LoVo (cell line): ENCODE measurements around the gene MYZAP.
"Not testable (repeated sequence)": the region's sequence is repeated elsewhere in the genome, so short reads cannot be mapped to it uniquely, and the experiment has no call there.

Experiments used
- DNase-seq: peaks from one replicate; pipeline ENCODE4 v3.0.0-alpha.2; 2016; ENCODE audit warnings: low spot score

MYZAP gene

DNA sequence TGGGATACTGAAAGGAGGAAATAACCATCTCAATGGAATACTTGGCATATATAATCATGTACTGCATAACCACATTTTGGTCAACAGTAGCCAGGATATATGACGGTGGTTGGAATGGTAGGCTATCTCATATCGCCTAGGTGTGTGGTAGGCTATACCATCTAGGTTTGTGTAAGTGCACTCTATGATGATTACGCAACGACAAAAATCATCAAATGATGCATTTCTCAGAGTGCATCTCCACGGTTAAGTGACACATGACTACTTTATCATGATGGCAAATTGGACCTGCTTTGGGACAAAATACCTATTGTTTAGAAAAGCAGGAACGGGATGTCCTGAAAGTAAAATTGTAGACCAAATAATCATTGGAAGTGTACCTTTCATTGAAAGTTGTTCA is 2.8 kb downstream of the MYZAP start:
- no peak for DNase-seq

DNA sequence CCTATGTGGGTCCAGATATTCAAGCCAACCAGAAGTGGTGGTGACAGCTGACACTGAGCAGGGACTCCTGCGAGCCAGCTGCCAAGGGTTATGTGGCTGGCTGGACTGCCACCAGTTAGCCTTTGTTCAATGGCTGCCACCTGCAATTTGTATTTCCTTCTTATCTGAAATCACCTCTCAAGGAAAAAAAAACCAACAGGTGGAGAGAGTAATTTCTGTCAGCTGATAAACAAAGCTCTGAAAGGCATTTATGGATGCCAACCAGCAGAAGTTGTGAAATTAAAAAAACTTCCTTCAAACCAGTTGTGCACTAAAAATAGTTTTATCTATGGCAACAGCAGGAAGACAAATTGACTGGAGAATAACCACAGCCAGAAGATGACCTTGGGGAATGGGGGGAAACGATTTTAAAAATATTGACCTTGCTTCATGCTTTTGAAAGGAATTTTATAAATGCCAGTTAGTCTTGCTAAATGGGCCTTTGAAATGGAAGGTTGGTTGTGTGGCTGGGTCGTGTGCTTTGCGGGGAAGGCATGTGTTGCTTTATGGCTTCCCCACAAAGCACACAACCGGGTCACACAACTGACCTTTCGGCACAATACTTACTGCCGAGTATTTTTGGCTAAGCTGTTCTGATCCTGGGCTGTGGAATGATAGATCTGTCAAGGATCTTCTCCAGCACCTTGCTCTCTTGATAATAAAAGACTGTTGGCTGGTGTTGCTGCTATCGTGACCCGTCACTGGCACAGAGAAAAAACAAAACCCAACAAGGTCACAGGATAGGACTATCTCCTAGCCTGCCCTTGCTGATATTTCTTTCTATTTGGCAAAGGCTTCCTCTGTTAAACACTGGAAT is 3.5 kb downstream of the MYZAP start:
- no peak for DNase-seq

DNA sequence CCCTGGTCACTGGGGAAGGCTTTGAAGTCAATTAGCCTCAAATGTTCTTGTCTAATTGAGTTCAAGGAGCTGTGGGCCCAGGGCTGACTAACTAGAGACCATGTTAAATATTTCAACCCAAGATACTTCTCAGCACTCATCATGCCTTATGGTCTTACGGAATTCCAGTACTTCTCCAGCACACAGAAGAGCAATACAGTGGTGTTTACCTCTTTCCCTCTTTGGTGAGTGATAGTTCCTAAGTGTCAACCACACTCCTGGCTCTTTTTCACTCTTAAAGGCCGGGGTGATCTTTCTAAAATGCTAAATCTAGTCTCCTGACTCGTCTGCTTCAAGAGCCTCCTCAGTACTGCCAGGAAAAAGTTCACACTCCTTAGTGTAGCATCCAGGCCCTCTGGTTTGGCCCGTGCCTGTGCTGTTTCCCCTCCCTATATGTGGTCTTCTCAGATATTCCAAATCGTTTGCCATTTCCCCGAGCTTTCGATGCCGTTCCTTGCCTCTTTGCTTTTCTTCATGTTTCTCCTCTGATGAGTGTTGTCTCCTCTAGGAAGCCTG is 4.7 kb downstream of the MYZAP start:
- no peak for DNase-seq

- DNase-seq, result peak; percentile 36
These were observed 5.3 kb downstream of the MYZAP start for GRCh38 chr15:57596978-57597377.

- no peak for DNase-seq
These were observed 5.7 kb downstream of the MYZAP start for GRCh38 chr15:57597431-57597830.

DNA sequence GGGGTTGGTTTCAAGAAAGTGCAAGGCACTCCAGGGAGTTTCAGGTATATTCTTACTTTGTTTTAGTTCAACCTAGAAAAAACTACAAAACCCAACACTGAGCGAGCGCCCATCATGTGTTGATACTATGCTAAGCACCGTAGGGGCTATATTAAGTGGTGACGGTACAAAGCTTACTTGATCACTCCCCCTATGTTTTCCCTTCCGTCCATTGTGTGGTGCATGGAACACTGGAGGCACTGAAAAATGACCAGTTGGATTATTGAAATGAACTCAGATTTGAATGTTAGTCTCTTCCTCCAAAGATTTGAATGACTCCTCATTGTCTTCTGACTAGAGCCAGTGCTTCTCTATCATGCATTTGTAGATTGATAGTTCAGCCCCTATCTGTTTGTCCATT is 6.6 kb downstream of the MYZAP start:
- no peak for DNase-seq

DNA sequence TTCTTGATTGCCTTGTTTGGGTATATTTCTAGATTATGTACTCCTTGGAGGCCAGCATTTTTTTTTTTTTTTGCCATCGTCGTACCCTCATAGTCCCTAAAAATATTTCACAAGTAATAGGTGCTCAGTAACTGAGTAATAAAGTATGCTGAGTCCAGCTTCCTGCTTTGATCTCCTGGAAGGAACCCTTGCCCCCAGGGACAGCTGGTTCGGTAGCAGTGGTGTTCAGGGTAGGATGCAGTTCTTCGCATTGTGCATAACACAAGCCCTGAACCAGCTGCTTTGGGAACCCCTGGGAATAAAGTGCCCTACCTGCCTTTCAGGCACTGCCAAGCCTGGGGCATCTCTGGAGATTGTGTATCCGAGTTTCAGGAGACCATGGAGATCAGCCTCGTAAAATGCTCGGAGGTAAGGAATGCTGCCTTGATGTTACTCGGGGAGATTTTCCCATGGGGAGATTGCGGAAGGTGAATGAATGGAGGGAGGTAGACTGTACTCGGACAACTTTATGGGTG is 7.6 kb downstream of the MYZAP start:
- no peak for DNase-seq

DNA sequence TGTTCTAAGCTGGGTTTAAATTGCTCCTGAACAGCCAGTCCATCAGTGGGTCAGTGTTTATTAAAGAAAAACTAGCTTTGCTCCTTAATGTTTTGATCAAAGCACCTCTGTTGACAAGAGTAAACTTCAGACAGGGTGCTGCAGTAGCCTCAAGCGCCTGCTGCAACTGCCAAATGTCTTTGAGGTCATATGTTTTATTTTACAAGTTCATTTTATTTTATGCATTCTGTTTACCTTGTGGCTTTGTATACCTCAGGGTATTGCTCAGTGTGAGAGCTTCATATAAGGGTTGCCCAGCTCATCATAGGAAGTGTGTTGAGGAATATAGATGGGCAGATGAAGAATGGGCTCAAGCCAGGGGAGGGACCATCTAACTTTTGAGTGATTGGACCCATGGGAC is 8.5 kb downstream of the MYZAP start:
- DNase-seq, result no peak

DNA sequence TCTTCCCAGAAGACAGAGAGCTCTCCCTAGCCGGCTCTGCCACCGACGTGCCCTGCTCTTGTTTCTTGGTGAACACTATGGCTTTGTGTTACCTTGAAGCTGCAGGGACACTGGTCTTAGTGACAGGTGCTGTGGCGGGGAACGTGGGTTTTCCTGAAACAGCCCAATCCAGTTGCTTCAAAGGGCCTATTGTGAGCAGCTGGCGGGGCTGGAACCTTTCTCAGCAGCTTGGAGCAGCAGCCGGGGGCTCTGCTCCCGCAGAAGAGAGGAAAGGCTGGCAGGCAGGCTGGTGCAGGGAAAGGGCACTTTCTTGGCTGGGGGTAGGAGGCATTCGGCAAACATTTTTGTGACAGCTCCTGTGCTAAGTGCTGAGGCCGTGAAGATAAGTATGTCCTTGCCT is 12.8 kb downstream of the MYZAP start:
- DNase-seq, result no peak

DNA sequence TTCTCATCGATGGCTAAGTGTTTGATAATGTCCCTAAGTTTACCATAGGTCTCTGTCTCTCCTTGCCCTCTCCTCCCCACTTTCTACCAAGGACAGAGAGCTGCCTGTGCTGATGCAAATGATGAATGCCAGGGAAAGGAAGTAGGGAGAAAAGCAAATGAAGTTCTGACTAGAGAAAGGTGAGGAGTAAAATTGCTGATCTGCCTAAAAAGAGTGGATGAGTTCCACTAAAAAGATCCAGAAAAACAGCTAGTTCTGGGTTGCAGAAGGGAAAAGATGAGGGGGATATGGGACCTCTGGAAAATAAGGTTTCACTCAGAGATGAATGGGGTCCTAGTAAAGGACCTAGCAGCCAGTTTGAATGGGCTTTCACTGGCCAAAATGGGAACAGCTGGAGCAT is 13.8 kb downstream of the MYZAP start:
- no peak for DNase-seq

DNA sequence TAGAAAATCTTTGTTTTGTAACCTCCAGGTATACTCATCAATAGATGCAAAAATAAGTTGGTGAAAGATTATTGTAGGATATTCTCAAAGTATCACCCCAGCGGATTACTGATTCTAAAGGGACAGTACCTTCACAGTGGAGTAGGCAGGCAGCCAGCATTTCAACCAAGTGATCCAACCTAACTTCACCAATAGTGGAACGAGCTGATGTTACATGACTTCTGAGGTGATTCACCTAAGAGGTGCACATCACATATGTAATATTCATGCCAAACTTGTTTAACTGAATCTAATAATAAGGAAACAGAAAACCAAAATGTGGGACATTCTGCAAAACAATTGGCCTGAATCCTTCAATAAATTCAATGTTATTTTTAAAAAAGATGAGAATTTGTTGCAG is 14.3 kb downstream of the MYZAP start:
- DNase-seq, result no peak

DNA sequence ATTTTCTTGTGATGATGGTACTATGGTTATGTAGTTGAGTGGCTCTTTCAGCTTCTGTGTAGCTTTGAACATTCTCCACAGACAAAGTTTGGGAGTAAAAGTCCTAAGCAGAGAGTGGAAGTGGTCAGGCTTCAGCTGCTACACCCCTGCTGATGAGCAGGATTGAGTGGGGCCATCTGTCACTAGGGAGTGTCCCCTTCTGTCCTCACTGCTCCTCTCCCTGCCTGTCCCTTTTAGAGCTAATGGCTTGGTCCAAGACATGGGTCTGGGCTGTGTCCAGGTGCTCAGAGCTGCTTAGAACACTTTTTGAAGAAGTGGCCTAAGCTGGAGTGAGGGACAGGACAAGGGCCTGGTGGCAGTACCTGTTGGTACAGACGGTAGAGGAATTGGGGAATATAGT is 15.1 kb downstream of the MYZAP start:
- DNase-seq, result no peak

GRCh38 chr15:57607570-57608000 is 15.9 kb downstream of the MYZAP start:
- peak; percentile 97 for DNase-seq

- DNase-seq, result peak; percentile 96
These were observed 18.3 kb downstream of the MYZAP start for GRCh38 chr15:57609805-57610529.

- no peak for DNase-seq
These were observed 19.4 kb downstream of the MYZAP start for GRCh38 chr15:57611123-57611522.

DNA sequence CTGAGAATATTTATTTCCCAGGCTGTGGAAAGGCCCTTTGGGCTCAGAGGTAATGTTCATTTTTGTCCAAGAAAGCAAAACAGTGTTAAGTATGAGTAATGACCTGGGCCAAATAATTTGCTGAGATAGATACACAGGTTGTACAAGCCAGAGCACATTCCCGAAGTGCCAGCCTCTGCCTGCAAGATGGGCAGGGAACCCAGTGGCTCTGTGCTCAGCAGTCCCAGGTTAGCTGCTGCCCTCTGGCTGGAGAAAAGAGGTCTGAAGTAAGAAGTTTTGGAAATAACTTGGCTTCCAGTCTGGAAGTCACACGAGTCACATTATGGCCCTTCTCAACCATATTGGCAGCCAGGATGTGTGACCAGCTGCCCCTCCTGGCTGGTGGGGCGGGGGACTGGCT is 20.2 kb downstream of the MYZAP start:
- DNase-seq, result peak; percentile 65

GRCh38 chr15:57614241-57614640 is 22.5 kb downstream of the MYZAP start:
- no peak for DNase-seq

DNA sequence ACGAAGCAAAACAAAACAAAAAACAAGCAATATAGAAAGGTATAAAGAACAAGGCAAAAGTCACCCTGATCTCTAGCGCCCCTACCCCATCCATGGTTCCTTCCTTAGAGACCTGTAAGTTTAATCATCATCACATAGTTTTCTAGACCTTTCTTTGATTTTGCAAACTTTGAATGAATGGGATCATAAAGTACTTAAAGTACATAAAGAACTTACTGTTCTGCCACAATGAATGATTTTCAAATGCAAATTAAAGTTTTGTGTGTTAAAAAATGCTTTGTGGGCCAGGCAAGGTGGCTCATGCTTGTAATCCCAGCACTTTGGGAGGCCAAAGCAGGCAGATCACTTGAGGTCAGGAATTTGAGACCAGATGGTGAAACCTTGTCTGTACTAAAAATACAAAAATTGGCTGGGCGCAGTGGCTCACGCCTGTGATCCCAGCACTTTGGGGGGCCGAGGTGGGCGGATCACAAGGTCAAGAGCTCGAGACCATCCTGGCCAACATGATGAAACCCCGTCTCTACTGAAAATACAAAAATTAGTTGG is 24.3 kb downstream of the MYZAP start:
- not testable (repeated sequence) for DNase-seq

DNA sequence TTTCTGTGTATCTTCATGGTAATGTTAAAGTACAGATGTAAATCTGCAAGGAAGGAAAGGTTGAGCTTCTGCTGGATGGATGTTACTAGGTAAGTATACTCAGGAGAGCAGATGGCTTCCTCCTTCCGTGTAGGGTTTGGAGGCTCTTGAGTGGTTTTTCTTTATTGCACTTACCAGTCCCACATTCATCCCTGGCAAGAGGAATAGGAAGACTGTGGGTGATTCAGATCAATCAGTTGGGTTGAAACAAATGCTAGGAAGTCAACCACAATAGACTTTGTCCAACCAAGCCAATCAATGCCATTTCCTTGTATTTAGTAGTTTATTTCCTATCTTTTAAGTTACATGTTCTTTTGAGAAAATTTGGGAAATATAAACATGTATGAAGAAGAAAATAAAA is 26.6 kb downstream of the MYZAP start:
- DNase-seq, result no peak

DNA sequence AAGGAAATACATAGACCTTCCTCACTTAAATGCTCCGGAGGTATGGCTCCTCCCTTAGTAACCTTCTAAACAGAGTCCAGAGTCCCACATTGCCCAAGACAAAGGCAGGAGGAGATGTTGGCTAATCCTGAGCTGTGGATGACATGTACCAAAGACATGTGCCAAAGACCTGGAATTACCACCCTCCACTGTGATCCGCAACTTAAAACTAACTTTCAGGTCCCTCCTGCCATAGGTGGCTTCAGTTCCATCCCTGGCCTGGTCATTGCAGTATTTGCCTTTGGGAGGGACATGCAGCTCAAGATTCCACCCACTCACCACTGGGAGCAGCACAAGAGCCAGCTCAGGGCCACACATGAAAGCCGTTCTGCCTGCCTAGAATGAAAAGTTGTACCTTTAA is 28.0 kb downstream of the MYZAP start:
- DNase-seq, result no peak

GRCh38 chr15:57624730-57625129 is 33.0 kb downstream of the MYZAP start:
- no peak for DNase-seq

DNA sequence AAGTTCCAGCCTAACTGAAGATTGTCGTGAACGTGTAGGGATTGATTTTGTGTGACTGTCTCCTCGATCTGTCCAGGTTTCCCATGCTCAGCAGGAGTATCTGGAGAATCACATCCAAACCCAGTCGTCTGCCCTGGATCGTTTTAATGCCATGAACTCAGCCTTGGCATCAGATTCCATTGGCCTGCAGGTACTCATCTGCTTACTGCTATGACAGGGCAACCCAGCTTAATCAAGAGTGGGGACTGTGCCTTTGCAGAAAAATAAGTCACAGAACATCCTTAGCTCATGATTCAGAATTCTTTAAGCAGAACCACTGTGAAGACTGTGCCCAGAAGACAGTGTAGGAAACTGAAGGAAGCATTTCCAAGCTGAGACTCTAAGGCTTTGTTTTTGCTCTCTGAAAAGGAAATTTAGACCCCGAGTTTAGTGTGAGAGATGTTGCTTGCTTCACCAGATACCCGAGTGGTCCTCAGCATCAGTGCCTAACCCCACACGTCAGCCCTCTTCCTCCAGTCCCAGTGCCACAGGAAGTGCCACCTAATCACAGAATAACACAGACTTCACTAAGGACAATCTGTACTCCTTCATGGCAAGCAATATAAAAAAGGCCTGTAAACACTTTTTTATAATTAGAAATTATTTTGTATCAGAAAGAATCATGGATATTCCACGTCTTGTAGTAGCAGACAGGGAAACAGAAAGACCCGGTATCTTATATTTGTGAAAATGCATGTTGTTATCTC is 34.2 kb downstream of the MYZAP start:
- no peak for DNase-seq
